LNCaP clone FGC (cell line): ENCODE data around the gene AP3D1.

Experiments
- DNase-seq: peaks from one replicate; pipeline ENCODE4 v3.0.0-alpha.2; 2011; ENCODE audit warnings: low read depth
- H3K4me3 ChIP-seq: 2 replicates; pipeline ENCODE4 v1.5.1; 2011; ENCODE audit warnings: mild to moderate bottlenecking, low read depth, low read length, control low read depth
- CTCF ChIP-seq: IDR thresholded peaks from 2 replicates; pipeline ENCODE4 v1.5.1; 2012; ENCODE audit warnings: mild to moderate bottlenecking; ENCODE audit not compliant: control insufficient read depth, insufficient read depth; ENCODE audit errors: extremely low read depth

Gene AP3D1

GRCh38 chr19:2188708-2189385, 37.5 kb upstream of the AP3D1 start:
- H3K4me3 ChIP-seq: no peak overlapping the region
- no peak for DNase-seq
- no peak for TF ChIP-seq CTCF

- no peak for TF ChIP-seq CTCF
- no peak for DNase-seq
- H3K4me3 ChIP-seq: no peak overlapping the region
Measured at GRCh38 chr19:2187159-2187558, 35.8 kb upstream of the AP3D1 start.

DNA sequence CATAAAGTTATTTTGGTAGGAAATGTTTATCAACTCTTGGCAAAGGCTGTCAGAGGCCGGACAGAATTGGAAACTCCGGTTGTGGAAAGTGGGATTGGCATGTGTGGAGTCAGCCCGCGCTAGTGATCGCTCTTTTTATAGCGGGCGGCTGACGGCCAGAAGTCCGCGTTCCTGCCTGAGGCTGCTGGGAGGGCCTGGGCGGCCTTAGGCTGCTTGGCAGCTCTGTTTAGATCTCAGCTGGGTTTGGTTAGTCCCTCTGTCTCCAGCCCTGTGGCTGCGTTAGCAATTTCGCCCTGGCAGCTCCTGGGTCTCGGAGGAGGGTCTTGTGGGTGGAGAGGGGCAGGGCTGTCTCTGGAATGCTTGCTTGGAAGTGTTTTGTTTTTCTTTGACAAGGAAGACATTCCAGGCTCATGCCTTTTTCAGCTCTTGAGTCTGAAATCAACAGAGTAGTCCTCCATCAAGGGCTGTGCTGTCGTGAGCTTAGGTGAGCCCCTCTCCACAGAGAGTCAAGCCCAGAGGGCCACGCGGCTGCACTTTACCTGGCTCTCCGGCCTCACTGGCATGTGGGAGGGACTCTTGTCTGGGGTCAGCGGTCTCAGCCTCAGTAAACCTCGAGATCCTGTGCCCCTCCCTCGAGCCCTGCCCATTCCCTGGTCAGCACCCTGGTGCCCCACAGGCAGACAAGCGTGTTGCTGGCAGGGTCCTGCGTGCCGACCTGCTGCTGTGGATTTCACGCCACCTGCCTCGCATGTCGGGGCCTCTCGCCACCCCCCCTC, 34.9 kb upstream of the AP3D1 start:
- H3K4me3 ChIP-seq: no peak overlapping the region
- TF ChIP-seq CTCF: no peak
- DNase-seq: peak; percentile 80

DNA sequence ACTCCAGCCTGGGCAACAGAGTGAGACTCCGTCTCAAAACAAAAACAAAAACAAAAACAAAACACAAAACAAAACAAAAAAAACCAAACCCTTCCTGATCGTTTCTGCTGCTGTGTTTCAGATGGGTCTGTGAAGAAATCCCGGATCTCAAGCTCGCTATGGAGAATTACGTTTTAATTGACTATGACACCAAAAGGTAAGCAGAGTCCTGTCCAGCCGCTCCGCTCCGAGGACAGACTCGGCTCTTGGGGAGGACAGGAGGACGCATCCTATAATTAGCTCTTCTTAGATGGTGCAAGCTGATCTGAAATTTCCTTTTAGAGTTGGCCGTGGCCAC, 34.3 kb upstream of the AP3D1 start:
- no peak overlapping the region for H3K4me3 ChIP-seq
- DNase-seq: no peak
- no peak for TF ChIP-seq CTCF

- no peak for TF ChIP-seq CTCF
- no peak for DNase-seq
- H3K4me3 ChIP-seq: no peak overlapping the region
Measured at GRCh38 chr19:2184422-2184975, 33.1 kb upstream of the AP3D1 start.

DNA sequence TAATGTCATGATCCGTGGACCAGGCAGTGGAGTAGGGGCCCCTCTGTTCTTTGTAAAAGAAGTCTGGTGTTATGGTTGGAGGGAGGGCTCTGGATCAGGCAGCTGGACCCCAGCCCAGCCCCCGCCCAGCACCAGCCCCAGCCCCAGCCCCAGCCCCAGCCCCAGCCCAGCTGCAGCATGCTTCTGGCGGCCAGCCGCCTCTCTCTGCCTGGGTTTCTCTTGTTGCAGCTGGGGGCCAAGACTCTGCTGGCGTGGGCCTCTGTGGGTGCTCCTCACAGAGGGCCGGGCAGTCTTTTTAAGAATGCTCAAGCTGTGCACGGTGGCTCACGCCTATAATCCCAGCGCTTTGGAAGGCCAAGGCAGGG, 30.2 kb upstream of the AP3D1 start:
- TF ChIP-seq CTCF: no peak
- no peak for DNase-seq
- H3K4me3 ChIP-seq: no peak overlapping the region
